HepG2 (cell line): ENCODE data around the gene YBX2. TPM values are rescaled to one million over a fixed set of nuclear protein-coding genes. Genes with fewer than 3 reads are reported as not detected.

ENCODE experiments used
- ATF1 ChIP-seq: IDR thresholded peaks from 2 replicates; pipeline ENCODE4 v1.6.1; 2016; ENCODE audit warnings: mild to moderate bottlenecking, control low read depth
- CCDC6 ChIP-seq: sonication (generic); formaldehyde crosslinking; IDR thresholded peaks from 2 replicates; pipeline ENCODE4 v1.8.1; 2022; ENCODE audit warnings: mild to moderate bottlenecking, missing genetic modification reagents, moderate library complexity
- DNMT1 ChIP-seq: sonication (generic); formaldehyde crosslinking; IDR thresholded peaks from 2 replicates; pipeline ENCODE4 v1.5.1; 2020; ENCODE audit warnings: mild to moderate bottlenecking, missing genetic modification reagents
- ETV5 ChIP-seq: IDR thresholded peaks from 2 replicates; pipeline ENCODE4 v1.6.1; 2018; ENCODE audit warnings: missing biosample characterization, missing genetic modification reagents, inconsistent platforms, borderline replicate concordance
- HDAC2 ChIP-seq: sonication (generic); formaldehyde crosslinking; IDR thresholded peaks from 2 replicates; pipeline ENCODE4 v1.4.0; 2020; ENCODE audit warnings: missing genetic modification reagents
- HHEX ChIP-seq: IDR thresholded peaks from 2 replicates; pipeline ENCODE4 v1.6.1; 2016; ENCODE audit warnings: control low read depth
- HNRNPL ChIP-seq: fragments of 200-400 bp; formaldehyde crosslinking; IDR thresholded peaks from 2 replicates; pipeline ENCODE4 v1.6.1; 2017; ENCODE audit warnings: mild to moderate bottlenecking, low read depth, low read length
- HOXA3 ChIP-seq: sonication (generic); formaldehyde crosslinking; IDR thresholded peaks from 2 replicates; pipeline ENCODE4 v1.5.0; 2020; ENCODE audit warnings: missing genetic modification reagents
- JUND ChIP-seq: sonication (generic); formaldehyde crosslinking; IDR thresholded peaks from 2 replicates; pipeline ENCODE4 v1.8.0; 2022; ENCODE audit warnings: mild to moderate bottlenecking, missing genetic modification reagents
- KDM2A ChIP-seq: sonication (generic); formaldehyde crosslinking; IDR thresholded peaks from 2 replicates; pipeline ENCODE4 v1.4.0; 2020; ENCODE audit warnings: low read depth, missing genetic modification reagents, borderline replicate concordance
- KLF16 ChIP-seq, 2 experiments: sonication (generic) in 1 of 2; formaldehyde crosslinking in 1 of 2; IDR thresholded peaks; 2 replicates each; pipeline versions ENCODE4 v1.6.1 to v1.8.0; 2016 to 2023; ENCODE audit warnings: missing genetic modification reagents in 2 of 2, missing compliant biosample characterization in 1 of 2
- KLF6 ChIP-seq: IDR thresholded peaks from 2 replicates; pipeline ENCODE4 v1.8.0; 2016; ENCODE audit warnings: missing biosample characterization, missing genetic modification reagents
- NKX3-1 ChIP-seq: sonication (generic); formaldehyde crosslinking; IDR thresholded peaks from 2 replicates; pipeline ENCODE4 v1.5.0; 2020; ENCODE audit warnings: missing genetic modification reagents
- NONO ChIP-seq, 2 experiments: fragments of 450-650 bp in 1 of 2; sonication (generic) in 1 of 2; formaldehyde crosslinking in 1 of 2; IDR thresholded peaks in 1 of 2; conservative IDR thresholded peaks in 1 of 2; 2 replicates each; pipeline versions ENCODE4 v1.6.1 to v1.8.0; 2017 to 2022; ENCODE audit warnings: mild to moderate bottlenecking in 1 of 2, missing genetic modification reagents in 1 of 2, moderate library complexity in 1 of 2
- RAD51 ChIP-seq: fragments of 450-650 bp; IDR thresholded peaks from 2 replicates; pipeline ENCODE4 v1.6.1; 2016; ENCODE audit warnings: borderline replicate concordance
- SIN3A ChIP-seq: IDR thresholded peaks from 2 replicates; pipeline ENCODE4 v1.6.1; 2011; ENCODE audit warnings: low read depth, mild to moderate bottlenecking, control low read depth, low read length, borderline replicate concordance
- SOX13 ChIP-seq, 3 experiments: fragments of 450-650 bp in 1 of 3; sonication (generic) in 1 of 3; formaldehyde crosslinking in 1 of 3; IDR thresholded peaks in 2 of 3; conservative IDR thresholded peaks in 1 of 3; 2 replicates each; pipeline versions ENCODE4 v1.5.0 to v1.6.1; 2016 to 2020; ENCODE audit warnings: antibody characterized with exemption in 1 of 3, mild to moderate bottlenecking in 1 of 3, missing compliant biosample characterization in 1 of 3, missing genetic modification reagents in 1 of 3, moderate library complexity in 1 of 3
- SP1 ChIP-seq, 2 experiments: fragments of 450-650 bp in 1 of 2; sonication (generic) in 1 of 2; formaldehyde crosslinking in 1 of 2; IDR thresholded peaks; 2 replicates each; pipeline versions ENCODE4 v1.4.0 to v1.6.1; 2016 to 2020; ENCODE audit warnings: missing genetic modification reagents in 1 of 2
- TARDBP ChIP-seq: sonication (generic); formaldehyde crosslinking; IDR thresholded peaks from 2 replicates; pipeline ENCODE4 v1.8.0; 2022; ENCODE audit warnings: mild to moderate bottlenecking, missing genetic modification reagents
- TBX2 ChIP-seq: sonication (generic); formaldehyde crosslinking; IDR thresholded peaks from 2 replicates; pipeline ENCODE4 v1.5.0; 2020; ENCODE audit warnings: missing genetic modification reagents, mild to moderate bottlenecking, borderline replicate concordance
- TGIF2 ChIP-seq: IDR thresholded peaks from 2 replicates; pipeline ENCODE4 v1.6.1; 2016; ENCODE audit warnings: control low read depth, missing compliant biosample characterization
- USF2 ChIP-seq, 2 experiments: sonication (generic) in 1 of 2; formaldehyde crosslinking in 1 of 2; IDR thresholded peaks; 2 replicates each; pipeline versions ENCODE4 v1.5.1 to v1.6.1; 2011 to 2020; ENCODE audit warnings: borderline replicate concordance in 1 of 2, low read depth in 1 of 2, low read length in 1 of 2, mild to moderate bottlenecking in 1 of 2, missing genetic modification reagents in 1 of 2, moderate library complexity in 1 of 2
- ZNF329 ChIP-seq: sonication (generic); formaldehyde crosslinking; IDR thresholded peaks from 2 replicates; pipeline ENCODE4 v1.9.0; 2021; ENCODE audit warnings: low read depth, mild to moderate bottlenecking, missing genetic modification reagents
- ZNF619 ChIP-seq: sonication (generic); formaldehyde crosslinking; IDR thresholded peaks from 2 replicates; pipeline ENCODE4 v1.4.0; 2020; ENCODE audit warnings: mild to moderate bottlenecking, missing genetic modification reagents
- ZNF709 ChIP-seq: sonication (generic); formaldehyde crosslinking; IDR thresholded peaks from 2 replicates; pipeline ENCODE4 v1.5.0; 2020; ENCODE audit warnings: mild to moderate bottlenecking, missing genetic modification reagents
- ZSCAN9 ChIP-seq: IDR thresholded peaks from 2 replicates; pipeline ENCODE4 v1.6.1; 2016; ENCODE audit warnings: borderline replicate concordance
- polyA plus RNA-seq, 8 experiments: library from polyadenylated mRNA; depleted of rRNA in 3 of 8; stranded (reverse) in 7 of 8; unstranded in 1 of 8; fragments of >200 nt; fragmentation: Illumina TruSeq in 4 of 8; extraction: Trizol in 4 of 8; gene quantifications; 2 replicates each; pipeline versions ENCODE4 v1.2.1 to v1.2.3, GENCODE V29; 2011 to 2016; ENCODE audit warnings: low read depth in 4 of 8, missing spikeins in 1 of 8, mixed read lengths in 1 of 8; ENCODE audit not compliant: insufficient read depth in 1 of 8
- total RNA-seq, 5 experiments: library from RNA; depleted of rRNA; stranded (reverse); fragments of >200 nt; fragmentation: Illumina TruSeq; extraction: Trizol; gene quantifications; 2 replicates each; pipeline ENCODE4 v1.2.3, GENCODE V29; 2016; ENCODE audit warnings: low read depth in 1 of 5
- TF ChIP-seq, protein P1 (sequence below): sonication (generic); formaldehyde crosslinking; IDR thresholded peaks from 2 replicates; pipeline ENCODE4 v1.8.0; 2023; ENCODE audit warnings: mild to moderate bottlenecking, missing genetic modification reagents

The YBX2 gene
- total and polyA plus RNA-seq, 2 of the 13 experiments (the other 11 are each of a cell fraction or from before 2014, with no cell fraction given): 0.12 to 0.22 TPM

DNA sequence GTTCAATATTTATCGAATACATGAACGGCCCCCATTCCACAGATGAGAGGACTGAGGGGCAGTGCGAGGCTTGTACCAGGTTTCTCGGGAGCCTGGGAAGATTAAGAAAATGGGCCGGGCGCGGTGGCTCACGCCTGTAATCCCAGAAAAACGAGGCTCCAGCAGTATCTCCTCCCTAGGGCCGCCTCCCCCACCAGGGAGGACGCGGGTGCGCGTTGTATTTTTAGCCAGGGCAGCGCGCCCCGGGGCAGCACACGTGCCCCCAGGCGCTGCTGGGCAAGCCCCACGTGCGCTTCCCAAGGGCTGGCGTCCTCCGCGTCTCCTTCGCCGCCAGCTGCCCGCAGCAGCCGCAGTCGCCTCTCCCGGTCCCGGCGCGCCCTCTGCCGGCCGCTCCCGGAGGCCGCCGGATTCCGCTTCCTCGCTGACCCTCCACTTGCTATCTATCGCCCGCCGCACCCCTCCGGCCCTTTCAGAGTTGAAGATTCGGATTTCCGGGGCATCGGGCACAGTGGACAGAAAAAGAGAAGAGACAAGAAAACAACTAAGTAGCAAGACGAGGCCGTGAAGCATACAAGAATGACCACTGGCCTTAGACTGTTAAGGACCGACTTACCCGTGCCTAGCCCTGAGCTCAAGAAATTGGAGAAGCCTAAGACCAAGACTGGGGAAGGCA, 1.9 kb upstream of the YBX2 start (continued):
- TF ChIP-seq NONO (IDR thresholded peaks at IDR 0.05) (no peak), NONO (CRISPR knock-in tag; conservative IDR thresholded peaks at IDR 0.05) (peak; percentile 70), TBX2 (CRISPR knock-in tag) (peak; percentile 58), HOXA3 (CRISPR knock-in tag) (peak; percentile 77), DNMT1 (peak; percentile 61; the same call in 1 of the 2 replicates), KDM2A (peak; percentile 82; the same call in 1 of the 2 replicates), ZNF329 (CRISPR knock-in tag) (no peak), TARDBP (CRISPR knock-in tag) (peak; percentile 38; the same call in 1 of the 2 replicates), HDAC2 (CRISPR knock-in tag) (peak; percentile 44; the same call in 1 of the 2 replicates), SP1 (IDR thresholded peaks at IDR 0.05) (no peak), SP1 (CRISPR knock-in tag; IDR thresholded peaks at IDR 0.05) (peak; percentile 26; the same call in 1 of the 2 replicates), ZSCAN9 (CRISPR knock-in tag) (peak; percentile 51; the same call in 1 of the 2 replicates), ATF1 (no peak), JUND (no peak), KLF6 (CRISPR knock-in tag) (peak; percentile 79; the same call in 1 of the 2 replicates), USF2 (IDR thresholded peaks at IDR 0.05; ENCODE audit: low read depth, low read length) (peak; percentile 59), USF2 (CRISPR knock-in tag; IDR thresholded peaks at IDR 0.05; ENCODE audit: borderline replicate concordance) (no peak), RAD51 (no peak), HNRNPL (0 out of 2 replicates have a peak, but pooled peaks have one; percentile 61), NKX3-1 (CRISPR knock-in tag) (0 out of 2 replicates have a peak, but pooled peaks have one; percentile 51), KLF16 (CRISPR knock-in tag; IDR thresholded peaks at IDR 0.05) (peak in 1 of 2 experiments; percentile 80; a peak in 1 of 4 replicates), CCDC6 (peak; percentile 76), ZNF619 (CRISPR knock-in tag) (no peak), TGIF2 (CRISPR knock-in tag) (peak; percentile 19; the same call in 1 of the 2 replicates), ZNF709 (CRISPR knock-in tag) (peak; percentile 55; the same call in 1 of the 2 replicates), SOX13 (IDR thresholded peaks at IDR 0.05) (no peak), SOX13 (CRISPR knock-in tag; conservative IDR thresholded peaks at IDR 0.05 in 1 of 2, IDR thresholded peaks at IDR 0.05 in 1 of 2) (peak in 1 of 2 experiments; percentile 43; a peak in 1 of 4 replicates), HHEX (no peak), ETV5 (peak; percentile 29; the same call in 1 of the 2 replicates), SIN3A (peak; percentile 63; the same call in 1 of the 2 replicates)
- TF ChIP-seq, protein P1, sequence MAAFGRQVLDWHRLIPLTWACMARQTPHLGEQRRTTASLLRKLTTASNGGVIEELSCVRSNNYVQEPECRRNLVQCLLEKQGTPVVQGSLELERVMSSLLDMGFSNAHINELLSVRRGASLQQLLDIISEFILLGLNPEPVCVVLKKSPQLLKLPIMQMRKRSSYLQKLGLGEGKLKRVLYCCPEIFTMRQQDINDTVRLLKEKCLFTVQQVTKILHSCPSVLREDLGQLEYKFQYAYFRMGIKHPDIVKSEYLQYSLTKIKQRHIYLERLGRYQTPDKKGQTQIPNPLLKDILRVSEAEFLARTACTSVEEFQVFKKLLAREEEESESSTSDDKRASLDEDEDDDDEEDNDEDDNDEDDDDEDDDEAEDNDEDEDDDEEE (CRISPR knock-in tag): no peak
